K562 (cell line): Measurements from ENCODE around the gene PRDM11. TPM values are rescaled to one million over a fixed set of nuclear protein-coding genes. Genes with fewer than 3 reads are reported as not detected.

Experiments used
- ARHGAP35 ChIP-seq: fragments of 450-650 bp; IDR thresholded peaks from 2 replicates; pipeline ENCODE4 v1.6.1; 2018; ENCODE audit not compliant: partially characterized antibody
- ARID3A ChIP-seq: IDR thresholded peaks from 2 replicates; pipeline ENCODE4 v1.6.1; 2012; ENCODE audit warnings: low read depth, low read length, improper control_type of control experiment, borderline replicate concordance
- ARNT ChIP-seq, 2 experiments: fragments of 450-650 bp; IDR thresholded peaks; 2 replicates each; pipeline ENCODE4 v1.6.1; 2016; ENCODE audit warnings: mild to moderate bottlenecking in 1 of 2
- HDAC1 ChIP-seq, 2 experiments: fragments of 450-650 bp; IDR thresholded peaks; 2 replicates each; pipeline ENCODE4 v1.6.1; 2016 to 2017; ENCODE audit warnings: inconsistent platforms in 1 of 2, mild to moderate bottlenecking in 1 of 2, moderate library complexity in 1 of 2
- KDM5B ChIP-seq: fragments of 200-600 bp; sonication (generic); IDR thresholded peaks from 2 replicates; pipeline ENCODE4 v1.6.1; 2012; ENCODE audit warnings: low read depth, mild to moderate bottlenecking, moderate library complexity, low read length, control low read depth, inconsistent platforms; ENCODE audit not compliant: insufficient replicate concordance
- L3MBTL2 ChIP-seq: fragments of 450-650 bp; IDR thresholded peaks from 2 replicates; pipeline ENCODE4 v1.6.1; 2016; ENCODE audit warnings: mild to moderate bottlenecking, moderate library complexity
- MYNN ChIP-seq, 2 experiments: sonication (generic); formaldehyde crosslinking in 1 of 2; IDR thresholded peaks; 2 replicates each; pipeline versions ENCODE4 v1.5.0 to v1.6.1; 2016 to 2020; ENCODE audit warnings: antibody characterized with exemption in 1 of 2, missing genetic modification reagents in 1 of 2
- PML ChIP-seq: IDR thresholded peaks from 2 replicates; pipeline ENCODE4 v1.6.1; 2012; ENCODE audit warnings: low read length, inconsistent platforms
- POLR2AphosphoS2 ChIP-seq: IDR thresholded peaks from 2 replicates; pipeline ENCODE4 v1.6.1; 2012; ENCODE audit warnings: low read length, improper control_type of control experiment
- POLR2H ChIP-seq: IDR thresholded peaks from 2 replicates; pipeline ENCODE4 v1.6.1; 2016; ENCODE audit warnings: missing genetic modification characterization, low read depth, mild to moderate bottlenecking, control low read depth, missing compliant biosample characterization, moderate library complexity
- RBM14 ChIP-seq: fragments of 200-400 bp; formaldehyde crosslinking; IDR thresholded peaks from 2 replicates; pipeline ENCODE4 v1.6.1; 2018; ENCODE audit warnings: low read depth, mild to moderate bottlenecking, low read length, moderate library complexity, borderline replicate concordance; ENCODE audit not compliant: insufficient read depth
- SMARCA5 ChIP-seq: fragments of 450-650 bp; IDR thresholded peaks from 2 replicates; pipeline ENCODE4 v1.6.1; 2016
- SOX6 ChIP-seq: fragments of 450-650 bp; IDR thresholded peaks from 2 replicates; pipeline ENCODE4 v1.6.1; 2014; ENCODE audit warnings: mild to moderate bottlenecking
- ZNF444 ChIP-seq: fragments of 250-450 bp; sonication (Bioruptor Pico); IDR thresholded peaks from 2 replicates; pipeline ENCODE4 v1.4.0; 2020; ENCODE audit warnings: mild to moderate bottlenecking, moderate library complexity
- ZNF77 ChIP-seq: fragments of 250-450 bp; sonication (Bioruptor Pico); IDR thresholded peaks from 2 replicates; pipeline ENCODE4 v1.5.0; 2020
- ZNF785 ChIP-seq: fragments of 250-450 bp; sonication (Bioruptor Pico); IDR thresholded peaks from 2 replicates; pipeline ENCODE4 v1.4.0; 2020; ENCODE audit warnings: mild to moderate bottlenecking
- ZNF830 ChIP-seq: fragments of 250-450 bp; sonication (Bioruptor Pico); IDR thresholded peaks from 2 replicates; pipeline ENCODE4 v1.5.0; 2021; ENCODE audit warnings: mild to moderate bottlenecking
- polyA plus RNA-seq, 8 experiments: library from polyadenylated mRNA; depleted of rRNA in 4 of 8; stranded (reverse) in 5 of 8; unstranded in 3 of 8; fragments of >200 nt; fragmentation: Nextera tagmentation in 2 of 8; fragmentation: Illumina TruSeq in 1 of 8; extraction: Ambion mirVana in 2 of 8; extraction: Trizol in 1 of 8; gene quantifications; 2 replicates each; pipeline versions ENCODE4 v1.2.1 to v1.2.3, GENCODE V29; 2011 to 2014; ENCODE audit warnings: inconsistent platforms in 1 of 8, missing spikeins in 1 of 8
- total RNA-seq, 7 experiments: library from RNA; depleted of rRNA in 6 of 7; stranded (reverse); fragments of >200 nt in 6 of 7; fragmentation: Illumina TruSeq in 2 of 7; extraction: Trizol in 2 of 7; gene quantifications; 2 replicates each; pipeline versions ENCODE4 v1.2.1 to v1.2.3, GENCODE V29; 2011 to 2021; ENCODE audit warnings: low replicate concordance in 1 of 7
- TF ChIP-seq, protein P1 (sequence below): fragments of 200-600 bp; sonication (generic); IDR thresholded peaks from one replicate; pipeline ENCODE4 v1.6.1; 2012; ENCODE audit warnings: mild to moderate bottlenecking, low read depth, low read length, inconsistent platforms

The PRDM11 gene
- total and polyA plus RNA-seq, 9 of the 15 experiments (the other 6 are each of a cell fraction or from before 2014, with no cell fraction given) = 0.01 to 1.1 (median 0.29) TPM

DNA sequence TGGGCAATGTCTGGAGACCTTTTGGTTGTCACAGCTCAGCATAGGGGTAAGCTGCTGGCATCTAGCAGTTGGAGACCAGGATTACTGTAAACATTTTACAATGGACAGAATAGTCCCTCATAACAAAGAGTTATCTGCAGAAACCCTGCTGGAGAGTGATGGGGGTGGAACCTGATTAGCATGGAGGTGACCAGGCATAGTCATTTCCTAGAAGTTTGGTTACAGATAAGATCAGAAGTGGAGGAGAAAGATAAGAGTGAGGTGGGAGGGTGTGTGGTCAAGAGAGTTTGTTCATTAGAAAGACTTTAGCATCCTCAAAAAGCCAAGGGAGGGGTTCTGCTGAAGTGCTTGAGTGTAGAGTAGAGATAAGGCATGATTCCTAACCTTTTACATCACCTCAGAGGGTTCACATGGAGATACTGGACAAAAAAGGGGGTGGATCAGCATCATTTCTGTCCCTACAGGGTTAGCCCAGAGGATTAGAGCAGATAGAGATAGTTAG, 38.8 kb downstream of the PRDM11 start (continued):
- TF ChIP-seq RBM14 (no peak), ARNT (IDR thresholded peaks at IDR 0.05) (peak; percentile 66 to 92; a peak in 3 of 4 replicates), SMARCA5 (no peak), ZNF444 (CRISPR knock-in tag) (no peak), SOX6 (peak; percentile 97), POLR2H (tag) (no peak), KDM5B (no peak), ARHGAP35 (no peak), ZNF830 (no peak), HDAC1 (IDR thresholded peaks at IDR 0.05) (peak in 1 of 2 experiments; percentile 95; a peak in 2 of 4 replicates), POLR2AphosphoS2 (no peak), MYNN (IDR thresholded peaks at IDR 0.05) (no peak), MYNN (CRISPR knock-in tag; IDR thresholded peaks at IDR 0.05) (no peak), PML (peak; percentile 93), ZNF785 (no peak), ARID3A (no peak), L3MBTL2 (no peak), ZNF77 (CRISPR knock-in tag) (no peak)
- TF ChIP-seq, protein P1, sequence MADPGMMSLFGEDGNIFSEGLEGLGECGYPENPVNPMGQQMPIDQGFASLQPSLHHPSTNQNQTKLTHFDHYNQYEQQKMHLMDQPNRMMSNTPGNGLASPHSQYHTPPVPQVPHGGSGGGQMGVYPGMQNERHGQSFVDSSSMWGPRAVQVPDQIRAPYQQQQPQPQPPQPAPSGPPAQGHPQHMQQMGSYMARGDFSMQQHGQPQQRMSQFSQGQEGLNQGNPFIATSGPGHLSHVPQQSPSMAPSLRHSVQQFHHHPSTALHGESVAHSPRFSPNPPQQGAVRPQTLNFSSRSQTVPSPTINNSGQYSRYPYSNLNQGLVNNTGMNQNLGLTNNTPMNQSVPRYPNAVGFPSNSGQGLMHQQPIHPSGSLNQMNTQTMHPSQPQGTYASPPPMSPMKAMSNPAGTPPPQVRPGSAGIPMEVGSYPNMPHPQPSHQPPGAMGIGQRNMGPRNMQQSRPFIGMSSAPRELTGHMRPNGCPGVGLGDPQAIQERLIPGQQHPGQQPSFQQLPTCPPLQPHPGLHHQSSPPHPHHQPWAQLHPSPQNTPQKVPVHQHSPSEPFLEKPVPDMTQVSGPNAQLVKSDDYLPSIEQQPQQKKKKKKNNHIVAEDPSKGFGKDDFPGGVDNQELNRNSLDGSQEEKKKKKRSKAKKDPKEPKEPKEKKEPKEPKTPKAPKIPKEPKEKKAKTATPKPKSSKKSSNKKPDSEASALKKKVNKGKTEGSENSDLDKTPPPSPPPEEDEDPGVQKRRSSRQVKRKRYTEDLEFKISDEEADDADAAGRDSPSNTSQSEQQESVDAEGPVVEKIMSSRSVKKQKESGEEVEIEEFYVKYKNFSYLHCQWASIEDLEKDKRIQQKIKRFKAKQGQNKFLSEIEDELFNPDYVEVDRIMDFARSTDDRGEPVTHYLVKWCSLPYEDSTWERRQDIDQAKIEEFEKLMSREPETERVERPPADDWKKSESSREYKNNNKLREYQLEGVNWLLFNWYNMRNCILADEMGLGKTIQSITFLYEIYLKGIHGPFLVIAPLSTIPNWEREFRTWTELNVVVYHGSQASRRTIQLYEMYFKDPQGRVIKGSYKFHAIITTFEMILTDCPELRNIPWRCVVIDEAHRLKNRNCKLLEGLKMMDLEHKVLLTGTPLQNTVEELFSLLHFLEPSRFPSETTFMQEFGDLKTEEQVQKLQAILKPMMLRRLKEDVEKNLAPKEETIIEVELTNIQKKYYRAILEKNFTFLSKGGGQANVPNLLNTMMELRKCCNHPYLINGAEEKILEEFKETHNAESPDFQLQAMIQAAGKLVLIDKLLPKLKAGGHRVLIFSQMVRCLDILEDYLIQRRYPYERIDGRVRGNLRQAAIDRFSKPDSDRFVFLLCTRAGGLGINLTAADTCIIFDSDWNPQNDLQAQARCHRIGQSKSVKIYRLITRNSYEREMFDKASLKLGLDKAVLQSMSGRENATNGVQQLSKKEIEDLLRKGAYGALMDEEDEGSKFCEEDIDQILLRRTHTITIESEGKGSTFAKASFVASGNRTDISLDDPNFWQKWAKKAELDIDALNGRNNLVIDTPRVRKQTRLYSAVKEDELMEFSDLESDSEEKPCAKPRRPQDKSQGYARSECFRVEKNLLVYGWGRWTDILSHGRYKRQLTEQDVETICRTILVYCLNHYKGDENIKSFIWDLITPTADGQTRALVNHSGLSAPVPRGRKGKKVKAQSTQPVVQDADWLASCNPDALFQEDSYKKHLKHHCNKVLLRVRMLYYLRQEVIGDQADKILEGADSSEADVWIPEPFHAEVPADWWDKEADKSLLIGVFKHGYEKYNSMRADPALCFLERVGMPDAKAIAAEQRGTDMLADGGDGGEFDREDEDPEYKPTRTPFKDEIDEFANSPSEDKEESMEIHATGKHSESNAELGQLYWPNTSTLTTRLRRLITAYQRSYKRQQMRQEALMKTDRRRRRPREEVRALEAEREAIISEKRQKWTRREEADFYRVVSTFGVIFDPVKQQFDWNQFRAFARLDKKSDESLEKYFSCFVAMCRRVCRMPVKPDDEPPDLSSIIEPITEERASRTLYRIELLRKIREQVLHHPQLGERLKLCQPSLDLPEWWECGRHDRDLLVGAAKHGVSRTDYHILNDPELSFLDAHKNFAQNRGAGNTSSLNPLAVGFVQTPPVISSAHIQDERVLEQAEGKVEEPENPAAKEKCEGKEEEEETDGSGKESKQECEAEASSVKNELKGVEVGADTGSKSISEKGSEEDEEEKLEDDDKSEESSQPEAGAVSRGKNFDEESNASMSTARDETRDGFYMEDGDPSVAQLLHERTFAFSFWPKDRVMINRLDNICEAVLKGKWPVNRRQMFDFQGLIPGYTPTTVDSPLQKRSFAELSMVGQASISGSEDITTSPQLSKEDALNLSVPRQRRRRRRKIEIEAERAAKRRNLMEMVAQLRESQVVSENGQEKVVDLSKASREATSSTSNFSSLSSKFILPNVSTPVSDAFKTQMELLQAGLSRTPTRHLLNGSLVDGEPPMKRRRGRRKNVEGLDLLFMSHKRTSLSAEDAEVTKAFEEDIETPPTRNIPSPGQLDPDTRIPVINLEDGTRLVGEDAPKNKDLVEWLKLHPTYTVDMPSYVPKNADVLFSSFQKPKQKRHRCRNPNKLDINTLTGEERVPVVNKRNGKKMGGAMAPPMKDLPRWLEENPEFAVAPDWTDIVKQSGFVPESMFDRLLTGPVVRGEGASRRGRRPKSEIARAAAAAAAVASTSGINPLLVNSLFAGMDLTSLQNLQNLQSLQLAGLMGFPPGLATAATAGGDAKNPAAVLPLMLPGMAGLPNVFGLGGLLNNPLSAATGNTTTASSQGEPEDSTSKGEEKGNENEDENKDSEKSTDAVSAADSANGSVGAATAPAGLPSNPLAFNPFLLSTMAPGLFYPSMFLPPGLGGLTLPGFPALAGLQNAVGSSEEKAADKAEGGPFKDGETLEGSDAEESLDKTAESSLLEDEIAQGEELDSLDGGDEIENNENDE = no peak
